GM21528 (cell line): ENCODE measurements around the gene CCDC175.

Experiments
- ATAC-seq: cut with Tn5 transposase; IDR thresholded peaks from one replicate; pipeline ENCODE4 v1.9.1; 2021; ENCODE audit warnings: mild to moderate bottlenecking, moderate library complexity; ENCODE audit not compliant: unreplicated experiment, low FRiP score

The CCDC175 gene

DNA sequence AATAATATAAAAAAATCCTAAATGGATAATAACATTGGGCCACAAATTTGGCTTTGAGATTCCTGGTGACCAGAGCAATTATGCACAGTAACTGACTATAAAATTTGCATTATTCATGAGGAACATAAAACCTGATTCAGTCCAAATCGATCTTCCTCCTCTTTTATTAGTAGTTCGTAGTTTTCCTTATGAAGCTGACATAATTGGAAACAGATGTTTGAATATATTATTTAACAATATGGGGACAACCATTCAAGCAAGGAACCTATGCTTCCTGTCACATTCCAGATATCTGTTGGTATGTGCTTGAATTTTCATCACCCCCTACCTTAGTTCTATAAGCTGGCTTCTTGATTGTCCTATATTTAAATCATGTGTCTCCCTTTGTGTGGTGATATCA is 34.9 kb downstream of the CCDC175 start:
- no peak for ATAC-seq

DNA sequence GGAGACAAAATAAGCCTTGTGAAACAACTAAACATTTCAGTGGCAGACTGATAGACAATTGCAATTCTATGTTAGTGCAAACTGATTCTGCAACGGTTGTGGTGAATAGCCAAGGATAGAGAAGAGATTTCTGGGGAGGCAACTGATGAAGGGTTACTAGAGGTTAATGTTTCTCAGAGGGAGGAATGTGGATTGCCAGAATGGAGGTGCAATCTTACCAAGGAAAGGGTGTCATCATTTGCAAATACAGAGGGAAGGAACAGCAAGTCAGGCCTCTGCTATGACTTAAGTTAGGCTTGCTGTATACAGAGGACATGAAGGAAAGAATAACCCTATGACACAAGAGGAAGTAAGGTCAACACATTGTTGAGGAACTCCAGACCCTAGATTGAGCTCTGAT is 35.8 kb downstream of the CCDC175 start:
- no peak for ATAC-seq

DNA sequence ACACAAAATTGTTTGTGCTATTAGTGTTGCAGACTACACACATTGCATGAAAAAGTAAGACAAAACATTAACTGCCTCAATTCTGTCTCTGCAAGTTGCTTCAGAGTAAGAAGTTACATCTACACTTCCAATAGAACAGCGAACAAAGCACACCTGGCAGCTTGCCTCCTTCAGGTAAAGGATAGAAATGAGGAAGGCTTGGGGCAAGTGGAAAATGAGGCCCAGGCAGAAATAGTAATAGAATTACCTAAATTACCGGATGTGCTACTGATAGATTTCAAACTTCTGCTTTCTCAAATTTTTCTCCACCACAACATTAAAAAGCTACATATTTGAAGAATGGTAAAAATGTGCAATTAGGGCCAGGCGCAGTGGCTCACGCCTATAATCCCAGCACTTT is 37.7 kb downstream of the CCDC175 start:
- ATAC-seq: no peak

DNA sequence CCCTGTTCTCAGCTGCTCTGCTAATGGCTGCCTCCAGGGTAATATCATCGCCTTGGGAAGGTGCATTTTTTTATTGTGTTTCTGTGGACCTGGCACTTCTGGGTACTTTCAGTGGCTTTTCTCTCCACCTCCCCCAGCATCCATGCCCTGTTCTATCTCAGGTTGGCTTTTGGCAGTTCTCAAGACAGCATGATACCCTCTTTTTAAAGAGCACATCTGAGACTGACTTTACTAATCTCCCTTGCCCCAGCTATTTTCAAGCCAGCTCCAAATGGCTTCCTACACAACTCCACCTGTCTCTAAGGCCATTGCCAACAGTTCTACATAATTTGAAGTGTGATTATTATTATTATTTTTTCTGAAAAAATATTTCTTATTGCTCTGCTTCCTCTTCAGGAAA is 39.1 kb downstream of the CCDC175 start:
- no peak for ATAC-seq

DNA sequence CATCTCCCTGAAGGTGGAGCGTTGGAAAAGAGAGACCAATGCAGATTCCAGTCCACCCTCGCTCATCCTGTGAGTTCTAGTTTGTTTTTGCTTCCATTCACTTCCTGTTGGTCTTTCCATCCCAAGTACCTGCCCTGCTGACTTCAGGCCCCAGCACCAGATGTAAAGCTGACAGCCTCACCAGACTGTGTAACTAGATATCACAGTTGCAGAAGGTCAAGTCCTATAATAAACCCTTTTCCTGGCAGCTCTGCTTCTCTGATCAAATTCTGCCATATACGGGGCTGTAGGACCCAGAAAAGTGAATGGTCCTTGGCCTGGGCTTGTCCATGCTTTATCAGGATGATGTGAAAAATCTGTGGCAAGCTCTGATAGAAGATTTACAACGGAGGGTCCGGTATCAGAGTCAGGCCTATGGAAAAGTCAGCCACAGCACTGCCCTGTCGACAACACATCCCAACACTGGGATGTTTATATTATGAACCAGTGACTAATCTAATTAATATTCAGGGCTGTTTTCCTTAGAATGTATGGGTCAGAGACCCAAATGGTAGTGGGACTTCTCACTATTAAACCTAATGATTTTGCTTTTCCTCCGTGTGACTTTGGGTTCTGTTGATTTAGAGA is 42.1 kb downstream of the CCDC175 start:
- no peak for ATAC-seq

- no peak for ATAC-seq
Observed at GRCh38 chr14:59532419-59532818, 44.2 kb downstream of the CCDC175 start.

DNA sequence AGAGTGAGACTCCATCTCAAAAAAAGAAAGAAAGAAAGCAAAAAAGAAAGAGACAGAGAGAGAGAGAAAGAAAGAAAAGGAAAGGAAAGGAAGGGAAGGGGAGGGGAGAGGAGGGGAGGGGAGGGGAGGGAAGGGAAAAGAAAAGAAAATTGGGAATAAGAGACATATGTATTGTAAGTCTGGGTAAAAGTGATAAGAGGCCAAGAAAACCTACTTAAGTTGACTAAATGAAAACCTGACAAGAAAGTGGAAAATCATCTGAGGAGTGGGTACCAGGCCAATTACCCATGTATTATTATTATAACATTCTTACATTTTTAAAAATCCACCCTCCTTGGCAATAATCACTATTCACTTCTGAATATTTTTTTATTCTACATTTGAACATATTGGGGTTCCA is 46.3 kb downstream of the CCDC175 start:
- no peak for ATAC-seq

DNA sequence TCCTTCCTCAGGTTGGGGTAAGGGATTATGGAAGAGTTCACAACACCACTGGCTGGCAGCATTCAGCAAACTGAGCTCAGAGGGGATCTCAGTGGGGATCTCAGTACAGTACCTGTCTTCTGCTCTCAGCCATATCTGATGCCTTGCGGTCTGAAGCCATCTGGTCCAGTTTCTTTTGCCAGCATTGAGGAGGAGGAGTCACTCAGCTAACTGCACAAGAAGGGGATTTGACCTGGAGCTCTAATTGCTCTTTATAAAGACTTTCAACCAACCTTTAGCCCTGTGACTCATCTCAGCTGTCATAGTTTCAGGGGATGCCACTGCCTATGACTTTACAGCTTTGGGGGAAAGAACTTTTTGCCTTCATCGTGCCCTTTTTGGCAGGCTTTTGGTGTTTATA is 47.4 kb downstream of the CCDC175 start:
- ATAC-seq: no peak

DNA sequence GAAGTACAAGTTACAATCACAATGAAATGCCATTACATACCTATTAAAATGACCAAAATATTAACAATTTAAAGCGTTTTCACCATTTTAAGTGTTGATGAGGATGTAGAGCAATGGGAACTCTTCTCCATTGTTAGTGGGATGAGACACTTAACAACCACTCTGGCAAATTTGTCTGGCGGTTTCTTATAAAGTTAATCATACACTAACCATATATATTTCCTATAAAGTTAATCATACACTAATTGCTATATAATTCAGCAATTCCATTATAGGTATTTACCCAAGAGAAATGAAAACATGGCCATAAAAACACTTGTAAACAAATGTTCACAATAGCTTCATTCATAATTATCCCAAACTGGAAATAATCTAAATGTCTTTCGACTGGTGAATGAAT is 56.4 kb downstream of the CCDC175 start:
- no peak for ATAC-seq

- no peak for ATAC-seq
Observed at GRCh38 chr14:59511916-59512575, 64.6 kb downstream of the CCDC175 start.

GRCh38 chr14:59510966-59511365 is 65.6 kb downstream of the CCDC175 start:
- no peak for ATAC-seq

DNA sequence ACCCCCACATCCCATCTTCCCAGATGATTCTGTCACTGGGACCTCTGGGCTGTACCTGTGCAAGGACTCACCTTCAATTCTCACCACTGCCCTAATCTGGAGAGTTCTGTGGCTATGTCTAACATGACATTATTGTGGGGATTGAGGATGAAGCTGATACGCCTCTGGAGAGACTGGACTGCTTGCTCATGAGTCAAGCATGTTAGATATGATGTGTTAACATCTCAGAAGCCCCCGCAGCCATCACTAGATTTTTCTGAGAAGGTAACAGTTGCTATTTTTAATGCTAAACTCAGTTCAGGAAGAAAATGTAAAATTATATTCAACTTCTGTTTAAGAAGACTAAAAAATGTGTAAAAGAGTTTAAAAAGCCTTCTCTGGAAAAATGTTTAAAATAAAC is 66.6 kb downstream of the CCDC175 start:
- no peak for ATAC-seq

- ATAC-seq: no peak
Observed at GRCh38 chr14:59509101-59509500, 67.5 kb downstream of the CCDC175 start.

DNA sequence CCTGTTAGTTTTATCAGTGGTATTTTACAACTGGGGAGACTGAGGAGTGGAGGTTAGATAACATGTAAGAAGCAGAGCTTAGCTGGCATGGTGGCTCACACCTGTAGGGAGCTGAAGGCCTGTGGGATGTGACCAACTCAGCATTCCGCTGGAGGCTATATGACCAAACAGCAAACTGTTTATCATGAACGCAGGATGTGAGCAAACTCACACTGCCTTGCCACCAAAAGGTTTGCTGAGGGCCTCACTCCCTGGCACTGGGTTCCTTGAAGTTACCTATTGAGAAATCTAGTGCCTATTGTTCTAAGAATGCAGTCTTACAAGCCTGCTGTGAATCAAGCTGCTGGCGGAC is 68.9 kb downstream of the CCDC175 start:
- ATAC-seq: no peak

DNA sequence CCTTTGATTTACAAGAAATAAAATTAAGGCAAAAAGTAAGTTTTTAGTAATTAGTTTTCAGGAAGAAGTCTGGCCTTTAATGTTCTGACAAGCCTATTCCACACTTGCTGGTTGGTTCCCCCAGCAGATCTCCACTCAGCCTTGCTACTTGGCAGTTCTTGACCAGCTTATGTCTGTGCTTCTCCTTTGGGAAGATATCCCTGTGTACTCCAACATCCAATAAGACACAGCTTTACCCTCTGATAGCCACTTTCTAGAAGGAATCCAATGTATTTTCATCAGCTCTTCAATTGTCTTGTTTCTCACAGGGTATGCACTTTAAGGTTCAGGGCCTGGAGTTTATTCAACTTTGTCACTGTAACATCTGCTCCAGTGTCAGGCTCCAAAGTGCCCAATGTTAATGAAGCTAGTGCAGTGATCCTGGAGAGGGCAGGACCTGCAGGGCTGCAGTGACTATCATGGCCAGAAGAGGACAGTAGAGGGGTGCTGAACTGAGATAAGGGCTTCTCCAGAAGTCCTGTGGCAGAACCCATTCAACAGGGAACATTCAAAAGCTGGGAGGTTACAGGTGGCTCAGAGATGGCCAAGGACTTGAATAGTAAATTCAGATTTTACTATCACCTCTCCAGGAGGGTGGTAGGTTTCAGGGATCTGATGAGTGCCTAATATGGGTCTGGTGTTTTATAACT is 69.4 kb downstream of the CCDC175 start:
- ATAC-seq: peak; percentile 81

- no peak for ATAC-seq
Observed at GRCh38 chr14:59503256-59503655, 73.4 kb downstream of the CCDC175 start.

- ATAC-seq: no peak
Observed at GRCh38 chr14:59500732-59501131, 75.9 kb downstream of the CCDC175 start.

DNA sequence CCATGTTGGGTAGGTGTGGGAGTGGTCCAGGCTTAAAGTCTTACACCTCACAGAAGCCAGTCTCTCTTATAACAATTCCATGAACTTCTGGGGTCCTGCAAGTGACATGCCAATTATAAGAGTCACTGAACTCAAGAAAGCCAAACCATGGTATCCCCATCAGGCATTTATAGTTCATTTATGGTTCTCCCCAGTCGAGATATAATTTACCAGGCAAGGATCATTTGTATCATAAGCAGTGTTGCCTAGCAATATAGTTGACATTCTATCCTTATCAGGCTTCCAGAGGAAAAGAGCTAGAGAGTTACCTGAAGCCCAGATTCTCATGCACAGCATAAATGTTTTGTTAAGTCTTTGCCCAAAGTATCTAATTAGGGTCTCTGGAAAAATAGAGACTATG is 84.2 kb downstream of the CCDC175 start:
- no peak for ATAC-seq

GRCh38 chr14:59490756-59491155 is 85.9 kb downstream of the CCDC175 start:
- no peak for ATAC-seq

DNA sequence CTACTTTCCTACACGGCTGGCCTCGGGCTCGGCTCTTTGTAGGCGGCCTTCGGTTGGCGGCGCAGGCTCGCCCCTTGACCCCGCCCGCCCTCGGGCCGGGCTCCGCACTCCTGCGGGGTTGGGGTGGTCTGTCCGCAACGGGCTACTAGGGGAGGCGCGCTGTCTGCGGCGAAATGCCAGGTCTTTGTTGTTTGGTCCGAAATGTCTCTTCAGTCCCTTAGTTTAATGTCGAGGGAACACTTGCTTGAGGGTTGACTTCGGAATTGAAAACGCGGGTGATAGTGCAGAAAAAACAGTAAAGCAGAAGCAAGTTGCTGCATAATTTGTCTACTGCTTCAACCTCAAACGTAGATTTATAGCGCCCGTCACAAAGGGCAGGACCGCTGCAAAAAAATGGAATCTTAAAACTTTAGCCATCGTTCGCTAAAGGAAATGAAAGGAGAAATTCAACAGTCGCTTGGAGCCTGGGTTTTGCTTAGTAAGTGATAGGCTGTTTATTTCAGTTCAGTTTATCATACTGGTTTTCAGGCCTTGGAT is 91.9 kb downstream of the CCDC175 start:
- peak; percentile 53 for ATAC-seq

DNA sequence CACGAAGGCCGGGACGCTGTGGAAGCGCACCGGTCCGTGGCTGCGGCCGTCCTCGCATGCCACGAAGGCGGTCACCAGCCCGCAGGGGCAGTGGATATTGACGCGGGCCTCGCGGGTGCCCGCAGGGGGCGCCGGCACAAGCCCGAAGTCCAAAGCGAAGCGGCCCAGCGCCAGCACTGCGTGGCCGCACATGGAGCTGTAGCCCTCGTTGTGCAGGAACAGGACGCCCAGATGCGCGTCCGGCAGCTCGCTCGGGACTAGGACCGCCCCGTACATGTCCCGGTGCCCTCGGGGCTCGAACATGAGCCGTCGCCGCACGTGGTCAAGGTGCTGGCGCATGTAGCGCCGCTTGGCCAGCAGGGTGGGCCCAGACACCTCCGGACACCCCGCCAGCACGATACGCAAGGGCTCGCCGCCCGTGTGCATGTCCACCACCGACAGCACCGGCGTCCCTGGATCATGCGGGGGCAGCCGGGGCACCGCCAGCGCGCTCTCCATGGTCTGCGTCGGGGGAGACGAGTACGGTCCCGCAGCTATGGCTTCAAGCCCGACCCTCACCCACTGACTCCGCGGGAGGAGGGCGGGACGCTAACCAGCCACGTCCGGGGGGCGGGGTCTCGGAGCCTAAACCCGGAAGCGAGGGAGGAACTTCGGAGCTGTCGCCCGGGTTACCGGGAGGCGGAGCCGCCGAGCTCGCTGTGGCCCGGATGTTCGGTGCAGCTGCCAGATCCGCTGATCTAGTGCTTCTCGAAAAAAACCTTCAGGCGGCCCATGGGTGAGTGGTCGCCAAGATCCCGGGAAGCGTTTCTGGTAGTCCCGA is 92.6 kb downstream of the CCDC175 start, which contains the start of the genes JKAMP and L3HYPDH:
TSS of gene JKAMP (plus strand) at position 699 of the 820 bp plus-strand sequence. CDS start at position 772, 73 bp downstream.
TSS of gene L3HYPDH (minus strand) at position 590 of the 820 bp plus-strand sequence. CDS start at position 498, 92 bp downstream.
- ATAC-seq: peak; percentile 96
